GM18526 (cell line): ENCODE results near the gene FAM240B.

Source experiments
- POLR2A ChIP-seq: IDR thresholded peaks from 3 replicates; pipeline ENCODE4 v1.6.1; 2011; ENCODE audit not compliant: insufficient read length; ENCODE audit errors: extremely low read depth

The FAM240B gene

GRCh38 chr9:38685535-38685934, 34.4 kb downstream of the FAM240B start:
- no peak for TF ChIP-seq POLR2A

- no peak for TF ChIP-seq POLR2A
Measured at GRCh38 chr9:38683336-38683735, 36.6 kb downstream of the FAM240B start.

GRCh38 chr9:38682713-38683112, 37.2 kb downstream of the FAM240B start:
- no peak for TF ChIP-seq POLR2A

- TF ChIP-seq POLR2A: no peak
Measured at GRCh38 chr9:38681747-38682227, 38.1 kb downstream of the FAM240B start.

GRCh38 chr9:38680837-38681445, 39.0 kb downstream of the FAM240B start:
- TF ChIP-seq POLR2A: no peak

GRCh38 chr9:38677660-38678303, 42.2 kb downstream of the FAM240B start:
- no peak for TF ChIP-seq POLR2A

GRCh38 chr9:38675831-38676230, 44.1 kb downstream of the FAM240B start:
- TF ChIP-seq POLR2A: no peak

- TF ChIP-seq POLR2A: no peak
Measured at GRCh38 chr9:38675211-38675610, 44.7 kb downstream of the FAM240B start.

GRCh38 chr9:38673399-38674193, 46.3 kb downstream of the FAM240B start:
- no peak for TF ChIP-seq POLR2A

- no peak for TF ChIP-seq POLR2A
Measured at GRCh38 chr9:38671748-38672147, 48.2 kb downstream of the FAM240B start.

- no peak for TF ChIP-seq POLR2A
Measured at GRCh38 chr9:38671372-38671731, 48.6 kb downstream of the FAM240B start.

- no peak for TF ChIP-seq POLR2A
Measured at GRCh38 chr9:38670542-38671371, 49.2 kb downstream of the FAM240B start.

GRCh38 chr9:38668791-38669466, 51.0 kb downstream of the FAM240B start:
- TF ChIP-seq POLR2A: no peak

GRCh38 chr9:38662763-38663593, 57.0 kb downstream of the FAM240B start:
- no peak for TF ChIP-seq POLR2A
